Neural cell (in vitro differentiated cells): ENCODE measurements around the gene MAMDC4.

Experiments
- EZH2 ChIP-seq: fragments of 200-600, 300-800 bp; shearing (Covaris generic), sonication (generic); IDR thresholded peaks from 2 replicates; pipeline ENCODE4 v1.6.1; 2014; ENCODE audit warnings: antibody characterized with exemption, low read length, borderline replicate concordance, mild to moderate bottlenecking; ENCODE audit not compliant: insufficient read depth, poor library complexity, severe bottlenecking
- TF ChIP-seq, protein P1 (sequence below): fragments of 450-650 bp; IDR thresholded peaks from 2 replicates; pipeline ENCODE4 v1.5.1; 2014; ENCODE audit warnings: antibody characterized with exemption, mild to moderate bottlenecking, moderate library complexity; ENCODE audit not compliant: poor library complexity, severe bottlenecking

DNA sequence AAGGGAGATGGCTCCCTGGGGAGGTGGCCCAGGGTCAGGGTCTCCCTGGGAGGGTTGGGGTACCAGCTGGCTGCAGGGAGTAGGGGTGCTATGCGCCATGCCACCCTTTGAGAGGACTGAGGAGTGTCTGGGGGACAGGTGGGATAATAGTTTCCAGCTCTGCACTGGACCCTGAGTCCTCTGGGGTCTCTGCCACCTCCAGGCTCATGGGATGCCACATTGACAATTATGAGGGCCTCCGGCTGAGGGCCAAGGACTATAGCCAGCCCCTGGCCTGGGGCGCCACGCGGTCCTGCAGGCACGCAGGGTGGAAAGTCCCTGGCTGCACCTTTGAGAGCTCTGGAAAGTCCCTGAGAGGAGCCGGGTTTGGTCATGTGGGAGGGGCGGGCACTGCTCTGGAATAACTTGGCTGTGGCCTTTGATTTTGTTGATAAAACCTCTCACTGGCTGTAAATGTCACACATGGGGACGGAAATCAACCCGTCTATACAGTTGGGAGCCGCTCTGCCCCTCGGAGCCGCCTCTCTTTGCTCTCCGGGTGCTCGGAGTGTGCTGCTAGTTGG lies 50.2 kb downstream of the MAMDC4 start:
- TF ChIP-seq, protein P1, sequence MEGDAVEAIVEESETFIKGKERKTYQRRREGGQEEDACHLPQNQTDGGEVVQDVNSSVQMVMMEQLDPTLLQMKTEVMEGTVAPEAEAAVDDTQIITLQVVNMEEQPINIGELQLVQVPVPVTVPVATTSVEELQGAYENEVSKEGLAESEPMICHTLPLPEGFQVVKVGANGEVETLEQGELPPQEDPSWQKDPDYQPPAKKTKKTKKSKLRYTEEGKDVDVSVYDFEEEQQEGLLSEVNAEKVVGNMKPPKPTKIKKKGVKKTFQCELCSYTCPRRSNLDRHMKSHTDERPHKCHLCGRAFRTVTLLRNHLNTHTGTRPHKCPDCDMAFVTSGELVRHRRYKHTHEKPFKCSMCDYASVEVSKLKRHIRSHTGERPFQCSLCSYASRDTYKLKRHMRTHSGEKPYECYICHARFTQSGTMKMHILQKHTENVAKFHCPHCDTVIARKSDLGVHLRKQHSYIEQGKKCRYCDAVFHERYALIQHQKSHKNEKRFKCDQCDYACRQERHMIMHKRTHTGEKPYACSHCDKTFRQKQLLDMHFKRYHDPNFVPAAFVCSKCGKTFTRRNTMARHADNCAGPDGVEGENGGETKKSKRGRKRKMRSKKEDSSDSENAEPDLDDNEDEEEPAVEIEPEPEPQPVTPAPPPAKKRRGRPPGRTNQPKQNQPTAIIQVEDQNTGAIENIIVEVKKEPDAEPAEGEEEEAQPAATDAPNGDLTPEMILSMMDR = no peak
- no peak for TF ChIP-seq EZH2
